ENCODE measurements around the gene RNF25.

The RNF25 gene

GRCh38 chr2:218671654-218672566 lies at the start of gene RNF25, which contains the start of gene STK36:
Gene RNF25 (minus strand): TSS chr2:218672002. CDS start chr2:218671970, 32 bp downstream.
Gene STK36 (plus strand): TSS chr2:218672086. CDS start chr2:218672830, 744 bp downstream.
- peak; percentile 69 for DNase-seq

GRCh38 chr2:218721488-218721887 lies 49.7 kb upstream of the RNF25 start:
- DNase-seq = no peak

- no peak for DNase-seq
These were observed 48.5 kb upstream of the RNF25 start for GRCh38 chr2:218720048-218721041.

GRCh38 chr2:218719457-218719856 lies 47.7 kb upstream of the RNF25 start:
- no peak for DNase-seq

- DNase-seq = no peak
These were observed 46.3 kb upstream of the RNF25 start for GRCh38 chr2:218718058-218718457.

- DNase-seq = no peak
These were observed 45.5 kb upstream of the RNF25 start for GRCh38 chr2:218717262-218717661.

- no peak for DNase-seq
These were observed 44.3 kb upstream of the RNF25 start for GRCh38 chr2:218716070-218716469.

GRCh38 chr2:218713922-218714321 lies 42.1 kb upstream of the RNF25 start:
- DNase-seq = no peak

GRCh38 chr2:218711550-218711929 lies 39.7 kb upstream of the RNF25 start:
- no peak for DNase-seq

GRCh38 chr2:218710687-218711549 lies 39.1 kb upstream of the RNF25 start, which contains the start of gene TTLL4:
Gene TTLL4 (plus strand): TSS chr2:218710835. CDS start chr2:218737677, 26,842 bp downstream.
- DNase-seq = peak; percentile 96

- DNase-seq = no peak
These were observed 38.5 kb upstream of the RNF25 start for GRCh38 chr2:218710334-218710686.

GRCh38 chr2:218709908-218710307 lies 38.1 kb upstream of the RNF25 start:
- DNase-seq = no peak

GRCh38 chr2:218708086-218708485 lies 36.3 kb upstream of the RNF25 start:
- no peak for DNase-seq

- DNase-seq = no peak
These were observed 31.5 kb upstream of the RNF25 start for GRCh38 chr2:218703341-218703740.

GRCh38 chr2:218701806-218702205 lies 30.0 kb upstream of the RNF25 start:
- DNase-seq = no peak

GRCh38 chr2:218698885-218699284 lies 27.1 kb upstream of the RNF25 start:
- DNase-seq = no peak

- no peak for DNase-seq
These were observed 22.8 kb upstream of the RNF25 start for GRCh38 chr2:218694405-218695145.

- no peak for DNase-seq
These were observed 19.4 kb upstream of the RNF25 start for GRCh38 chr2:218691234-218691633.

GRCh38 chr2:218687400-218688060 lies 15.7 kb upstream of the RNF25 start:
- DNase-seq = peak; percentile 52

GRCh38 chr2:218680061-218680460 lies 8.3 kb upstream of the RNF25 start:
- no peak for DNase-seq

- DNase-seq = no peak
These were observed 7.3 kb upstream of the RNF25 start for GRCh38 chr2:218679119-218679518.
